Activated CD8-positive, alpha-beta memory T cell treated with anti-CD3 and anti-CD28 coated beads, Interleukin-2, amount 50 U/mL, for 24 hours (primary cell): ENCODE results near the gene PTGR1.
A peak's percentile ranks its signal among the peaks of the same experiment; 100 is the strongest.
"Not testable (repeated sequence)": the region's sequence is repeated elsewhere in the genome, so short reads cannot be mapped to it uniquely, and the experiment has no call there.

Source experiments
- DNase-seq: peaks from one replicate; pipeline ENCODE4 v3.0.0-alpha.2; 2020; ENCODE audit errors: extremely low read depth

The PTGR1 gene

DNA sequence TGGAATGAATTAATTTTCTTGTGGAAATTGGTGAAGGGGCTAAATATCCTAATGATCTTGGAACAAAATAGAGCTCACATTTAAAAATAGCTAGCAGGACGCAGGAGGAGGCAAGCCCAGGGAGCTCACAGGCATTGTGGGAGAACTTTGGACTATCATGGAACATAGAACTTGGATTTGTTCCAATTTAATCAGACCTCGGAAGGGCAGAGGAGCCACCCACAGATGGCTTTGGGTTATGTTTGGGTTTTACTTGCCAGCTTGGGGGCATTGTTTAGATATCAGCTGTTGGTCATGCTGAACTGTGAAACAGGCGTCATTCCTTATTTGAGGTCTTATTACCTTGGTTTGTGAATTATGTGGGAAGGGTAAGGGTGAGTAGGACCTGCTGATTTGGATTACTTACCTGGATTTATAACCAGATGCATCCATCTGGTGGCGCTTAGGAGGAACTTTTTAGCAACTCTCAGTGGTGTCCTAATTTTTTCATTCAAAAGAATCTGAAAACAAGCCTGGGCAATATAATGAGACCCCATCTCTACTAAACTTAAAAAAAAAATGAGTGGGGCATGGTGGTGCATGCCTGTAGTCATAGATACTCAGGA lies 14.1 kb upstream of the PTGR1 start:
- no peak for DNase-seq

GRCh38 chr9:111610845-111611244 lies 11.4 kb upstream of the PTGR1 start:
- no peak for DNase-seq

DNA sequence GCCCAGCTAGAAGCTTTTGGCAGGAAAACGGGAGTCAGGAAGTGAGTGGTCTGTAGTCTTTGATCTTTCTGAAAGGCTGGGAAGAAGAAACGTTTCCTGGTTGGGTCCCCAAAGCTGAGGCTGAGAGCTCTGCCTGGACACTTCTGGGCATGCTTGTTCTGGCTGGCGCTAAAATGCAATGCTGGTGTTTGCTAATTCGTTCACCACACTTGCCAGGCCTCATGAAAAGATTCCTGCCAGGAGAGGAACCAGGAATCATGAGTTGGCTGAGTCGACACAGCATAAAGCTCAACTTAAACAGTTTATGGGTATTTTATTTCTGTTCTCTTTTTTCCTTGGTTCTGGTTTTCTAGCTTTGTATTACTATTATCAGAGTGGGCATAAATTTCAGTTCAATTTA lies 10.7 kb upstream of the PTGR1 start:
- no peak for DNase-seq

- DNase-seq, result no peak
These were observed 5.7 kb upstream of the PTGR1 start for GRCh38 chr9:111605041-111605559.

DNA sequence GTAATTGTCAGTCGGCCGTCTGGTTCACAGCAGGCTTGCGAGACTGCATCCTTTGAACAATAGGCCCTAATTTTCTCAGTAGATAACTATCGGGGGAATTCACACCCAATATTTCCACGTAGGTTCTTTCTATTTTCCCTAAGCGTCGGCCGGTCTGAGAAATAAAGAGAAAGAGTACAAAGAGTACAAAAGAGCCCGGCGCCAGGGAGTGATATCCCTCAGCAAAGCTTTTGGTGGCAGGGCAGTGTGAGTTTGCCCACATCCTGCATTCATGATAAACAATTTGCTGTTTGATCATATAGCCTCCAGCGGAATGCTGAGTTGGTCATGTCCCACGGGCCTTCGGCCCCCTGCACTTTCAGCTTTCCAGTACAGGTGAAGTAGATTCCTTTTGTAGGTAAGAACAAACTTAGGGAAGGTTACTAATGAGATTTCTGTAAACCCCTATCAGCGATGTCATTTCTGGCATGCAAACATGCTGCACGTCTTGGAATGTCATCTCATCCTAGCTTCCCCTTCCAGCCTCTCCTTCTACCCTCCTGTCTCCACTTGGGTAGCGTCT lies 4.7 kb upstream of the PTGR1 start:
- DNase-seq, result no peak

DNA sequence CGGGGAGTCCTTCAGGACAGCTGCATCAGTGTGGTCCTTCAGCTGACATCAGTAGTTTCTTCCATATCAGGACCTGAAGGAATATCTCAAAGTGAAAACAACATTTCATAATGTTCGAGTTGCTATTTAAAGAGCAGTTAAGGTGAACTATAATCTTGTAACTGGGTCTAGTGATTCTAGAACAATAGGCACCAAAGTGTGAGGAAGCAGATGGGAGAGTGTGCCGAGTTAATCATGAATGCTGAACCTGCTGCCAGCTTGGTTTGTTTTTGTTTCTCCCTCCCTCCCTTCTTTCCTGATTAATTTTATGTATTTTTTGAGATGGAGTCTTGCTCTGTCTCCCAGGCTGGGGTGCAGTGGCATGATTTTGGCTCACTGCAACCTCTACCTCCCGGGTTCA lies 3.6 kb upstream of the PTGR1 start:
- DNase-seq, result no peak

DNA sequence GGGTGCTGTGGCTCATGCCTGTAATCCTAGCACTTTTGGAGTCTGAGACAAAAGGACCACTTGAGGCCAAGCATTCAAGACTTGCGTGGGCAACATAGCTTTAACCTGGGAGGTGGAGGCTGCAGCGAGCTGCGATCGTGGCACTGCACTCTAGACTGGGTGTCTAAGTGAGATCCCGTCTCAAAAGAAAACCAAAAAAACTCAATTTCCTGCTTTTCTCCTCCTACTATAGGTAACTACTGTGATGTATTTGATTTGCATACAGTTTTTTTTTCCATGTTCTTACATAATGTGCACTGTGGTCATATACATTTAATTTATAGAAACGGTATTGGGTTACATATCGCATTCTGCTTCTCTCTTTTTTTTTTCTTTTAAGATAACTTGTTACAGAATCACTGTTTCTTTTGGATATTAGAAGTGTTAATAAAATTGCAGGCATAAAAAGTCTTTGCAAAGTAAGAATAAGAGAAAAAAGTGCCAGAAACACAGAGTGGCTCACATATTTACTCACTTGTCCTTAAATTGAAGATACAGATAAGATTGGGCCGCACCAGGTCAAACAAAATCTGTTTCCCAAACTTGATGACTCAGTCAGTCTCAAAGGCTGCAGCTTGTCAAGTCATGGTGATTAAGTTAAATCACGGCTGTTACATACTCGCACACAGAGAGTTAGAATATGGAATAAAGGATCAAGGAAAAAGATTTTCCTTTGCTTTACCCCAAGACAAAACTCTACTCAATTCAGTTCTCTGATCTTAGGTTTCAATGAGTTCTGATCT lies 2.0 kb upstream of the PTGR1 start:
- no peak for DNase-seq

- no peak for DNase-seq
These were observed 502 bp upstream of the PTGR1 start for GRCh38 chr9:111599955-111600343.

- DNase-seq, result no peak
These were observed 735 bp downstream of the PTGR1 start for GRCh38 chr9:111598733-111599091.

DNA sequence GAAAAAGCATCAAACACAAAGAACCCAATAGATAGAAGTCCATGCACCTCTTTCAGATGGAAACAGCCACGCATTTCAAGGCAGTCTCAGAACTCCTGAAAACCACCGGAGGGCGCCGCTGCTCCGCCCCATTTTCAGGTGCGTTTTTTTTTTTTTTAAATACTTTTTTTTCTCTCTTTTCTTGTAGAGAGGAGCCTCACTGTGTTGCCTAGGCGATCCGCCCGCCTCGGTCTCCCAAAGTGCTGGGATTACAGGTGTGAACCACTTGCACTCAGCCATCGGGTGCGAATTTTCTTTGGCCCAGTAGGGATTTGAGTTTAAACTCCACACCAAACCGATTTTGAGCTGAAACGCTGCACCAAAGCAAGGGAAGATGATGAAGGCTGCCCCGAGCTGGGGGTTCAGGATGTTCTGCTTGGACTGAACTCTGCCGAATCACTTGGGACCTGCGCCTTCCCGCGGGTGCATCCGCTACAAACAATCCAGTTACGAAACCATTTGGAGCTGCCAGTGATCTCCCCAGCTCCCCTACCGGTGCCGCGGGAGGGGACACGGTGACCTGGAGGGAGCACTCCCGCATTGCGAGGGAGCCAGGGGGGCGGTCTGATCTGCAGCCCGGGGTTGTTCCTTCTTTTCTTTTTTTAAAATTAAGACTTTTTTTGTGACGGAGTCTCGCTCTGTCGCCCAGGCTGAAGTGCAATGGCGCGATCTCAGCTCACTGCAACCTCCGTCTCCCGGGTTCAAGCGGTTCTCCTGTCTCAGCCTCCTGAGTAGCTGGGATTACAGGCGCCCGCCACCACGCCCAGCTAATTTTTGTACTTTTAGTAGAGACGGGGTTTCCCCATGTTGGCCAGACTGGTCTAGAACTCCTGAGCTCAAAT lies 1.4 kb downstream of the PTGR1 start:
- peak; percentile 7 for DNase-seq

GRCh38 chr9:111588846-111589245 lies 10.6 kb downstream of the PTGR1 start:
- DNase-seq, result no peak

- DNase-seq, result no peak
These were observed 13.1 kb downstream of the PTGR1 start for GRCh38 chr9:111586378-111586777.

- DNase-seq, result no peak
These were observed 16.6 kb downstream of the PTGR1 start for GRCh38 chr9:111582888-111583287.

- DNase-seq, result no peak
These were observed 26.4 kb downstream of the PTGR1 start for GRCh38 chr9:111572950-111573604.

GRCh38 chr9:111568127-111568526 lies 31.3 kb downstream of the PTGR1 start:
- DNase-seq, result not testable (repeated sequence)

- DNase-seq, result no peak
These were observed 33.2 kb downstream of the PTGR1 start for GRCh38 chr9:111566234-111566633.

GRCh38 chr9:111561165-111561719 lies 38.2 kb downstream of the PTGR1 start:
- DNase-seq, result no peak

- no peak for DNase-seq
These were observed 40.3 kb downstream of the PTGR1 start for GRCh38 chr9:111559000-111559610.

DNA sequence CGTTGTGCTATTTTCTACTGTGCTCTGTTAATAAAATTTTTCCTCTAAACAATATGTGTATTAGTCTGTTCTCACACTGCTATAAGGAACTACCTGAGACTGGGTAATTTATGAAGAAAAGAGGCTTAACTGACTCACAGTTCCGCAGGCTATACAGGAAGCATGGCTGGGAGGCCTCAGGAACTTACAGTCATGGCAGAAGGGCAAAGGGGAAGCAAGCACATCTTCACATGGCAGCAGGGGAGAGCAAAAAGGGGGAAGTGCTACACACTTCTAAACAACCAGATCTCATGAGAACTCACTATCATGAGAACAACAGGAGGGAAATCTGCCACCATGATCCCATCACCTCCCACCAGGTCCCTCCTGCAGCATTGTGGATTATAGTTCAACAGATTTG lies 44.0 kb downstream of the PTGR1 start:
- DNase-seq, result not testable (repeated sequence)

DNA sequence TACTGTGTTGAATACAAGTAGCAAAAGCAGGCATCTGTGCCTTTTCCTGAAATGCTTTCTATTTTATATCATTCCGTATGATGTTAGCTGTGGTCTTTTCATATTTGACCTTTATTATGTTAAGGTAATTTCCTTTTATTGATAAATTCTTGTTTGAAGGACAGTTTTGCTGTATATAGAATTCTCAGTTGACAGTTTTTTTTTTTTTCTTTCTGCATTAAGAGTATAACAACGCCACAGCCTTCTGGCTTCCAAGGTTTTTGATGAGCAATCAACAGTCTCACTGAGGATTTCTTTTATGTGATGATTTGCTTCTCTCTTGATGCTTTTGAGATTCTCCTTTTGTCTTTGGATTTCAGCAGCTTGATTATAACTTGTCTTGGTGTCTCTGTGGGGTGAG lies 50.8 kb downstream of the PTGR1 start:
- DNase-seq, result no peak
